Right lobe of liver (tissue), 6 donors: ENCODE results near the gene SERPINA10. TPM values are rescaled to one million over a fixed set of nuclear protein-coding genes. Genes with fewer than 3 reads are reported as not detected.

ENCODE experiments used
- ATAC-seq, 4 donors: fragments of 200-7000 bp; cut with Tn5 transposase; one replicate each; pipeline ENCODE4 v1.9.1; 2020; ENCODE audit warnings: mild to moderate bottlenecking in 4 of 4, moderate library complexity in 4 of 4
- DNase-seq, 3 donors: peaks; one replicate each; pipeline ENCODE4 v3.0.0-alpha.2; 2020
- H3K27ac ChIP-seq, 3 donors: fragments of 200-600 bp; one replicate each; pipeline ENCODE4 v1.8.0; 2022
- H3K27me3 ChIP-seq, 2 donors: fragments of 200-600 bp; one replicate each; pipeline ENCODE4 v1.8.0; 2022
- H3K36me3 ChIP-seq, 4 donors: fragments of 200-600 bp; sonication (generic) in 1 of 4; one replicate each; pipeline versions ENCODE4 v1.5.1 to v1.8.0; 2017 to 2022; ENCODE audit warnings: control low read depth in 1 of 4
- H3K4me1 ChIP-seq, 4 donors: fragments of 200-600 bp; sonication (generic) in 1 of 4; one replicate each; pipeline versions ENCODE4 v1.5.1 to v1.8.0; 2017 to 2022; ENCODE audit warnings: control low read depth in 1 of 4
- H3K4me3 ChIP-seq, 3 donors: fragments of 200-600 bp; one replicate each; pipeline ENCODE4 v1.8.0; 2022
- H3K9me3 ChIP-seq, 4 donors: fragments of 200-600 bp; sonication (generic) in 1 of 4; one replicate each; pipeline versions ENCODE4 v1.5.1 to v1.8.0; 2017 to 2022; ENCODE audit warnings: control low read depth in 1 of 4
- POLR2A ChIP-seq: fragments of 450-650 bp; IDR thresholded peaks from one replicate; pipeline ENCODE4 v1.6.1; 2017; ENCODE audit warnings: antibody characterized with exemption, mild to moderate bottlenecking
- intact Hi-C, 2 donors: fragments of 100-400 bp; cut with DNase I; formaldehyde crosslinking; loops; one replicate each; pipeline versions ENCODE4 v1.11.2 to v1.14.1; 2022
- total RNA-seq, 6 experiments: library from RNA; depleted of rRNA in 2 of 6; stranded (reverse); fragments of >200 nt in 2 of 6; fragmentation: NEBNext Ultra II Directional in 3 of 6; extraction: Animal tissue kit (Norgen Biotek cat#: 25700) in 3 of 6; gene quantifications; one replicate each; pipeline versions ENCODE4 v1.1.0 to v1.2.4, GENCODE V29; 2016 to 2023
- TF ChIP-seq, protein P1 (sequence below), 4 donors: fragments of 200-600 bp in 3 of 4; fragments of 450-650 bp in 1 of 4; IDR thresholded peaks; one replicate each; pipeline versions ENCODE4 v1.5.1 to v1.8.0; 2016 to 2022; ENCODE audit warnings: antibody characterized with exemption in 4 of 4, mild to moderate bottlenecking in 2 of 4
- donor health status: DM: no; HTN: yes; CAD: no.
- donor health status: DM: no; HTN: no; CAD: no.
- donor health status: DM: no; HTN: no; CAD: no.
- donor health status: DM: no; HTN: yes; CAD: no.
- donor health status: DM: no; HTN: yes; CAD: no.

SERPINA10 gene
- total RNA-seq, 6 experiments from 2014 or later: 114 to 400 (median 239) TPM

GRCh38 chr14:94237046-94237445 lies 56.0 kb downstream of the SERPINA10 start:
- H3K36me3 ChIP-seq: no peaks in the 10 kb centered on the region
- no peak overlapping the region for H3K4me3 ChIP-seq
- no peaks in the 10 kb centered on the region for H3K4me1 ChIP-seq
- intact Hi-C loops: no loop called here
- H3K9me3 ChIP-seq: no peaks in the 10 kb centered on the region
- H3K27ac ChIP-seq: no peak overlapping the region
- DNase-seq (no peak), ATAC-seq (no peak)
- no peak for TF ChIP-seq POLR2A
- TF ChIP-seq, protein P1, sequence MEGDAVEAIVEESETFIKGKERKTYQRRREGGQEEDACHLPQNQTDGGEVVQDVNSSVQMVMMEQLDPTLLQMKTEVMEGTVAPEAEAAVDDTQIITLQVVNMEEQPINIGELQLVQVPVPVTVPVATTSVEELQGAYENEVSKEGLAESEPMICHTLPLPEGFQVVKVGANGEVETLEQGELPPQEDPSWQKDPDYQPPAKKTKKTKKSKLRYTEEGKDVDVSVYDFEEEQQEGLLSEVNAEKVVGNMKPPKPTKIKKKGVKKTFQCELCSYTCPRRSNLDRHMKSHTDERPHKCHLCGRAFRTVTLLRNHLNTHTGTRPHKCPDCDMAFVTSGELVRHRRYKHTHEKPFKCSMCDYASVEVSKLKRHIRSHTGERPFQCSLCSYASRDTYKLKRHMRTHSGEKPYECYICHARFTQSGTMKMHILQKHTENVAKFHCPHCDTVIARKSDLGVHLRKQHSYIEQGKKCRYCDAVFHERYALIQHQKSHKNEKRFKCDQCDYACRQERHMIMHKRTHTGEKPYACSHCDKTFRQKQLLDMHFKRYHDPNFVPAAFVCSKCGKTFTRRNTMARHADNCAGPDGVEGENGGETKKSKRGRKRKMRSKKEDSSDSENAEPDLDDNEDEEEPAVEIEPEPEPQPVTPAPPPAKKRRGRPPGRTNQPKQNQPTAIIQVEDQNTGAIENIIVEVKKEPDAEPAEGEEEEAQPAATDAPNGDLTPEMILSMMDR (IDR thresholded peaks at IDR 0.05): no peak
- no peaks in the 10 kb centered on the region for H3K27me3 ChIP-seq

Other genes starting within 250 kb of the SERPINA10 start
- gene DDX24, start 212.1 kb downstream of the SERPINA10 start, total RNA-seq: 10 to 100 TPM; 47.8 to 74.0 (median 63.6) TPM
- gene IFI27L1, start 212.0 kb downstream of the SERPINA10 start, total RNA-seq: 1 to 10 TPM; 2.6 to 8.2 (median 5.3) TPM
- gene IFI27, start 182.5 kb downstream of the SERPINA10 start, total RNA-seq: 10 to 100 TPM; 10.0 to 32.5 (median 16.9) TPM
- 1 to 10 TPM in 5 of 6 experiments, not detected in 1; 1.8 to 7.9 (median 4.1) TPM for gene IFI27L2, start 163.7 kb downstream of the SERPINA10 start, total RNA-seq
- 1 to 10 TPM in 3 of 6 experiments, under 1 TPM in 3; 0.26 to 4.1 (median 1.2) TPM for gene PPP4R4, start 118.9 kb downstream of the SERPINA10 start, total RNA-seq
- gene SERPINA6, start 30.1 kb upstream of the SERPINA10 start, total RNA-seq: 100 to 1,000 TPM; 185 to 407 (median 236) TPM
- not detected for gene SERPINA2, start 73.4 kb upstream of the SERPINA10 start, total RNA-seq
- over 10,000 TPM; 18,575 to 39,670 (median 31,917) TPM for gene SERPINA1, start 95.3 kb upstream of the SERPINA10 start, total RNA-seq
- gene SERPINA11, start 159.5 kb upstream of the SERPINA10 start, total RNA-seq: 100 to 1,000 TPM in 4 of 6 experiments, 10 to 100 TPM in 2; 79.7 to 414 (median 172) TPM
- under 1 TPM in 1 of 6 experiments, not detected in 5; 0.18 TPM for gene SERPINA9, start 182.9 kb upstream of the SERPINA10 start, total RNA-seq
- gene SERPINA12, start 216.2 kb upstream of the SERPINA10 start, total RNA-seq: 1 to 10 TPM in 1 of 6 experiments, under 1 TPM in 2, not detected in 3; 0.26 to 2.8 (median 0.39) TPM